ENCODE data around the gene C1QTNF12. TPM values are rescaled to one million over a fixed set of nuclear protein-coding genes. Genes with fewer than 3 reads are reported as not detected.
"Not testable (repeated sequence)": the region's sequence is repeated elsewhere in the genome, so short reads cannot be mapped to it uniquely, and the experiment has no call there.

Gene C1QTNF12
- polyA plus RNA-seq, 1 donor from 2014 or later = 0.74 TPM

- TF ChIP-seq CTCF (IDR thresholded peaks at IDR 0.05; ENCODE audit: poor library complexity, severe bottlenecking) = no peak
- no peak for TF ChIP-seq EP300 (conservative IDR thresholded peaks at IDR 0.05; ENCODE audit: poor library complexity, severe bottlenecking)
Measured at GRCh38 chr1:1253314-1253713, 6.8 kb upstream of the C1QTNF12 start (continued).

- no peak for TF ChIP-seq MXI1 (conservative IDR thresholded peaks at IDR 0.05; ENCODE audit: poor library complexity, severe bottlenecking)
- TF ChIP-seq CTCF (IDR thresholded peaks at IDR 0.05; ENCODE audit: poor library complexity, severe bottlenecking) = no peak
- no peak for TF ChIP-seq REST (IDR thresholded peaks at IDR 0.05; ENCODE audit: borderline replicate concordance)
- no peak for TF ChIP-seq SMC3 (conservative IDR thresholded peaks at IDR 0.05; ENCODE audit: poor library complexity)
- Histone ChIP-seq H3K9me3 (ENCODE audit: low read length) (no peaks in the 10 kb centered on the region), H2AFZ (ENCODE audit: low read depth, low read length) (no peak overlapping the region), H3K36me3 (ENCODE audit: insufficient read depth, low read length) (no peaks in the 10 kb centered on the region), H3K79me2 (replicated peaks; ENCODE audit: insufficient read depth, low read length) (no peaks in the 10 kb centered on the region), H3K9ac (ENCODE audit: low read length) (no peak overlapping the region), H3K4me2 (ENCODE audit: low read length) (no peak overlapping the region), H4K20me1 (ENCODE audit: insufficient read depth) (no peaks in the 10 kb centered on the region), H3K27me3 (ENCODE audit: insufficient read depth, low read depth, low read length) (peaks cover 3% of the 10 kb centered on the region), H3F3A (ENCODE audit: insufficient read depth, low read length, poor library complexity, severe bottlenecking) (no peaks in the 10 kb centered on the region), H3K27ac (ENCODE audit: low read length) (no peak overlapping the region), H3K4me3 (ENCODE audit: low read length) (no peak overlapping the region), H3K9me2 (ENCODE audit: insufficient read depth, low read length) (no peaks in the 10 kb centered on the region)
Measured at GRCh38 chr1:1250786-1251284, 4.3 kb upstream of the C1QTNF12 start.

GRCh38 chr1:1248009-1248913 lies 1.7 kb upstream of the C1QTNF12 start:
- H3K27ac ChIP-seq (ENCODE audit: low read length); H3K27me3 ChIP-seq (ENCODE audit: insufficient read depth, low read depth, low read length); H3K9me2 ChIP-seq (ENCODE audit: insufficient read depth, low read length); H3F3A ChIP-seq (ENCODE audit: insufficient read depth, low read length, poor library complexity, severe bottlenecking); H4K20me1 ChIP-seq (ENCODE audit: insufficient read depth); H3K9ac ChIP-seq (ENCODE audit: low read length); H3K36me3 ChIP-seq (ENCODE audit: insufficient read depth, low read length); H3K4me2 ChIP-seq (ENCODE audit: low read length); H3K9me3 ChIP-seq (ENCODE audit: low read length); H2AFZ ChIP-seq (ENCODE audit: low read depth, low read length); H3K4me3 ChIP-seq (ENCODE audit: low read length); H3K79me2 ChIP-seq (replicated peaks; ENCODE audit: insufficient read depth, low read length): not testable (repeated sequence)

Data from neural cell (in vitro differentiated cells).